HG02798 (cell line): ENCODE measurements around the gene TMCC3.

Experiments
- ATAC-seq: cut with Tn5 transposase; IDR thresholded peaks from one replicate; pipeline ENCODE4 v1.9.1; 2021; ENCODE audit warnings: mild to moderate bottlenecking; ENCODE audit not compliant: unreplicated experiment, poor library complexity

TMCC3 gene

DNA sequence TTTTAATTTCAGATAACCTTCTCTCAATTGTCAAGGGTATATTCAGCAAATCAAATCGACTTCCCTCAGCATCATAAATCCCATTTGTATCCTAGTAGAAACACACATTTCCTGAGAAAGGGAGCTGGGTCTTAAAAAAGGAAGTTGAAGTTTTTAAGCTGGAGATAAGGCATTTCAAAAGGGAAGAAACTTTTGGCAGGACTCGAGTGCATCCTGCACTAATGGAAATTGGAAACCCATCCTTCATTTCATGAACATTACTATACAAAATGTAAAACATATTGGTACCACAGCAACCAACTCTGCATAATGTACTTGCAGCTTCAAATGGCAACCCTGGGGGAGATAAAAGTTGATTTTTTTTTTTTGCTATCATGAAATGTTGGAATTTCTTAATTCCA is 23.7 kb upstream of the TMCC3 start:
- no peak for ATAC-seq

- no peak for ATAC-seq
Measured at GRCh38 chr12:94673496-94673895, 23.1 kb upstream of the TMCC3 start.

DNA sequence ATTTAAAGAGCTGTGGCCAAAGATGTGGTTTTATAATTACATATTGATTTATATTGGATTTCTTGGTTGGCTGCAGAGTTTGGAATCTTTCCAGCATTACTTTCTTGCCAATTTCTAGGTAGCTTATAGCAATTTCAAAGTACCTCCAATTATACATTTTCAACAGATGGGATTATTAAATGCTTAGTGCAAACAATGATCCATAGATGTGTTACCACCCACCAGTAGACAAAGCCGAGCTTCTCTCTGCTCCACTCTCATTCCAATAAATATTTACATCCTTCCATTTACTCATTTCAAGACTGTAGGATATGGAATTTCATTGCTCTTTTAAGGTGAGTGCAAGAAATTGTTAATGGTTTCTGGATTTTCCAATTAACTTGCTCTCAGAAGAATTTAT is 21.6 kb upstream of the TMCC3 start:
- ATAC-seq = no peak

DNA sequence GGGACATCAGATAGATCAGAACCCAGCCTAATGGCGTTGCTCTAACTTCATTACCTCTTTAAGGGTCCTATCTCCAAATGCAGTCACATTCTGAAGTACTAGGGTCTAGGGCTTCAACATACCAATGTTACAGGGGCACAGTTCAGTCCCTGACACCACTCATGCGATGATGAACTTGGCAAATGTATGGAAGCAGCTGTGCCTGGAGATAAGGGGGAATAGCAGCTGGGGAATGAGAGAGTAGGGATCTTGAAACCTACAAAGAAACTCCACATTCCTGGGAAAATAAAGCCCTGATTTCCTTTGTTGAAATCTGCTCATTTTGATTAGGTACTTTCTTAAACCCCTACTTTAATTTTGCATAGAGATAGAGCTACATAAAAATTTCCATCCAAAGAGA is 20.5 kb upstream of the TMCC3 start:
- no peak for ATAC-seq

DNA sequence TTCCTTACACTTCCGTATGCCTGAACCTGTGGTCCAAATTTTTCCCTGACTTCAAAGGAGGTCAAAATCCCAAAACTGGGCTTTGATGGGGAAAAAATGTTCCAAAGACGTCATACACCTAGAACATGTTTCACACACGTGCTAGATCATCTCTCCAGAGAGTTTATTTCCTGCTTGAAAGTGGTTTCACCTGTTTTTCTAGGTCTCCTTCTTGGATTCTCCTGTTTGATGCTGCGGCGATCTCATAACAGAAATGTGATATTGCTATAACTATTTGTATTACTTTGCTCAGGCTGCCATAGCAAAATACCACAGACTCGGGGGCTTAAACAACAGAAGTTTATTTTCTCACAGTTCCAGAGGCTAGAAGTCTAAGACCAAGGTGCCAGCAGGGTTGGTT is 19.7 kb upstream of the TMCC3 start:
- ATAC-seq = no peak

- no peak for ATAC-seq
Measured at GRCh38 chr12:94667031-94667540, 16.7 kb upstream of the TMCC3 start.

- no peak for ATAC-seq
Measured at GRCh38 chr12:94666158-94666557, 15.8 kb upstream of the TMCC3 start.

DNA sequence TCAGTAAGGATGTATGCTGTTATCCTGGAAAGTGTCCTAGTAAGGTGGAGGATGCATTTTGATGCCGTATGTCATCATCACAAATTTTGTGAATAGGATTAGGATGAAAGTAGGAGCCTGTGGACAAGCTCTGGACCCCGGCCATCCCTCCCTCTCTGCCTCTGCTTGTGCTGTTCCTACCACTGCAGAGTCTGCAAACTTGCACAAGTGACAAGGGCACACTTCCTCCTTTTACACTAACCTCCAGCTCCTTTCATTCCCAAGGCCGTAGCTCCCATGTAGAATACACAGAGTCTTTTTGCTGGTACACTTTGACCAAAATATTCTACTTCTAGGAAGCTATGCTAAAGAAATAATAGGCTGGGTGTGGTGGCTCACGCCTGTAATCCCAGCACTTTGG is 13.3 kb upstream of the TMCC3 start:
- ATAC-seq = no peak

GRCh38 chr12:94663071-94663470 is 12.7 kb upstream of the TMCC3 start:
- no peak for ATAC-seq

DNA sequence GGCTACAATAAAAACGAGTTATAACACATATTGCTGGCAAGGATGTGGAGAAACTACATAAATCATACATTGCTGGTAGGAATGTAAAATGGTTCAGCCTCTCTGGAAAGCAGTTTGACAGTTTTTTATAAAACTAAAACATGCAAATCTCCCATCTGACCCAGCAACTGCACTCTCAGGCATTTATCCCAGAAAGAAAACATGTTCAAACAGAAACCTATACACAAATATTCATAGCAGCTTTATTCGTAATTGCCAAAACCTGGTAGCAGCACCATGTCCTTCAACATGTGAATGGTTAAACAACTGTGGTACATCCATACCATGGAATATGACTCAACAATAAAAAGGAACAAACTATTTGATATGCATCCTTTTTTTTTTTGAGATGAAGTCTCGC is 10.1 kb upstream of the TMCC3 start:
- no peak for ATAC-seq

- ATAC-seq = no peak
Measured at GRCh38 chr12:94659346-94659930, 9.1 kb upstream of the TMCC3 start.

DNA sequence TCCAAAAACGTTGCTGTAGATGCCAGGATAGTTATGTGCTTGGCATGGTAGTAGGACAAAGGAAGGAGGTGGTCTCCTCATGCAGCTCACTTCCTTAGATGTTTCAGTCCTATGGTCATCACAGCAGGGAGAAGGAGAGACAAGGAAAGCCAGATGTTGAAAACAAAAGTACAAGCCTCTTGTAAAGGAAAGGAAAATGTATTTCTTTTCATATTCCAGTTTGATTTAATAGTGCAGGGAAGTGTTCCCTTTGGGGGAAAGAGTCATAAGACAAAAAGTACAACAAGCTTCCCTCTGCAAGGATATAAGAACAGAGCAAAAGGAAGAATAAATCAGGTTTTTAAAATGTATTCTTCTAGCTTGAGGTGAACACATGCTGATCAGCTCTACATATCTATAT is 8.6 kb upstream of the TMCC3 start:
- ATAC-seq = no peak

DNA sequence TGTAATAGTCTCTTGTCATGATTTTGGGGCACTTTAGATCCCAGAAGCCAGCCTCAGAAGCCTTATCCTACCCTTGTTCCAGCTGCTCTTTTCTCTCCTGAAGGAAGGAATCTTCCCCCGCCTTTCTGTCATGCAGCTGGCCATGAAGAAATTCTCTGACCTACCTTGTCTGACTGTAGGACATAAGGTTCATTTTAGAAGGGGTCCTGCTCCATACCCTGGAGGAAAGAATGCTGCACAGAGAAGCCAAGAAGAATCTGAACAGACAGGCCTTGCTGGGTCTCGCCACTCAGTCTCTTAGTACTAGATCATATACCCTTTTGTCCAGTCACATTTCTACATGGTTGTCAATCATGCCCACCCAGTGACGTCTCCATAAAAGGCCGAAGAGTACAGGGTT is 6.2 kb upstream of the TMCC3 start:
- ATAC-seq = no peak

GRCh38 chr12:94649349-94650142 is 811 bp downstream of the TMCC3 start:
- ATAC-seq = peak; percentile 54

DNA sequence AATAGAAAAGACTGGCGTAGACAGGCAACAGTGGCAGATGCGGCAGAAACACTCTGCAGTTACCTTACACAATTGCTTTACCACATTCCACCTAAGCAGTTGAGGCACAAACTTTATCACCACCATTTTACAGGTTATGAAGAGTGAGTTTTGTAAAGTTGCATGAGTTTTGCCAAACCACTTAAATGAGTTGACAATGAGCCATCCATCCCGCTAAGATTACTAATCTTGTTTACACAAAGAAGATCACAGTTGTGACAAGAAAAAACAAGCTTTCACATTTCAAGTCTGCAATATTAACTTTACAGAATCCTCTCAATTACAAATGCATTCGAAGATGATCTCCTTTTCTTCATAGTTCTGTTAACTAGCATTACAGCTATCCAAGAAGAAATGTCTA is 1.8 kb downstream of the TMCC3 start:
- no peak for ATAC-seq

DNA sequence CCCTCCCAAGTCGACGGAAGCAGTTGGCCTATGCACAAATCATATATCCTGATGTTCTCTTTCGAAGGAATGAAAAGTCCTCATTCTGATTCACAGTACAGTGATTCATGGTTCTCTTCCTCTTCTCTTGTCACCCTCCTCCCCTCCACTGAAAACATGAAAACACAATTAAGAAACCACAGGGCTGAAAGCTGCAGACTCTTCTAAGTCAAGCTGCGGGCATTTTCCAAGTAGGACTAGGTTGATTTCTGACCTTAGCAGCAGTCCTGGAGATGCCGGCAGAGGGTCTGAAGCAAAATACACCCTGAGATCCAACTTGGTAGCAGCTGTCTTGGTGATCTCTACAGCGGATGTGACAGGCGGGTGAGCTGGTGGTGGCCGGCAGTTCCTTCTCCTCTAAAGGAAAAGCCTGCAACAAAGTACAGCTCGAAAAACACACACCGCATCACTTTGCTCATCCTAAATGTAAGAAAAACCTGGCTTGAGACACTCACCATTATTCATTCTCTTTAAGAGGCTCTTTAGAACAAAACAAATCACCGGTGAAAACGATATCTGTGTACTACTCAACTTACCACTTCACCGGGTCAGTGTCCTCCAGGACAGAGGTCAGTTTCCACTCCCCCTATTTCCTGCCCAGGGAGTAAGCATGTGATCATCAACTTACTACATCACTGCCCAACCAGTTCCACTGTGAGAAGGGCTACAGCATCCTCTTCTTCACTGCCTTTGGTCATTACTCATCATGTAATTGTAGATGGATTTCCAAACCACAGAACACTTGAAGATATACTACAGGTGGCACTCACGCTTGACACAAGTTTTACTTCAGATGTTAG is 6.0 kb downstream of the TMCC3 start:
- ATAC-seq = peak; percentile 42

DNA sequence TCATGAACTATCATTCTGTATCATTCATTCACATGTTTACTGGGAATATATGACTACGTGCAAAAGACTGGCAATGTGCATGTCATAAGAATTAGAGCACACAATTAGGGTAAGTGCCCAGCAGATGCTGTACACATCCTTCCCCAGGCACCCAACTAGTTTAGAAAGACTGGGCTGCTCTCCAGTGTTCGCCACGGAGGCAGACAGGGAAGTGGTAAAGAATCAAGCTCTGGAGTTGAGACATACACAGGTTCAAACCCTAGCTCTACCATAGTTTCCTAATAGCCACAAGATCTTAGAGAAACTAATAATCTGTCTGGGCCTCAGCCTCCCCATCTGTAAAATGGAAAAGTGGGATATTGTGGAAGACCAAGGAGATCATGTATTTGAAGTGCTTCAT is 6.8 kb downstream of the TMCC3 start:
- ATAC-seq = no peak

- ATAC-seq = no peak
Measured at GRCh38 chr12:94641283-94641682, 9.1 kb downstream of the TMCC3 start.

DNA sequence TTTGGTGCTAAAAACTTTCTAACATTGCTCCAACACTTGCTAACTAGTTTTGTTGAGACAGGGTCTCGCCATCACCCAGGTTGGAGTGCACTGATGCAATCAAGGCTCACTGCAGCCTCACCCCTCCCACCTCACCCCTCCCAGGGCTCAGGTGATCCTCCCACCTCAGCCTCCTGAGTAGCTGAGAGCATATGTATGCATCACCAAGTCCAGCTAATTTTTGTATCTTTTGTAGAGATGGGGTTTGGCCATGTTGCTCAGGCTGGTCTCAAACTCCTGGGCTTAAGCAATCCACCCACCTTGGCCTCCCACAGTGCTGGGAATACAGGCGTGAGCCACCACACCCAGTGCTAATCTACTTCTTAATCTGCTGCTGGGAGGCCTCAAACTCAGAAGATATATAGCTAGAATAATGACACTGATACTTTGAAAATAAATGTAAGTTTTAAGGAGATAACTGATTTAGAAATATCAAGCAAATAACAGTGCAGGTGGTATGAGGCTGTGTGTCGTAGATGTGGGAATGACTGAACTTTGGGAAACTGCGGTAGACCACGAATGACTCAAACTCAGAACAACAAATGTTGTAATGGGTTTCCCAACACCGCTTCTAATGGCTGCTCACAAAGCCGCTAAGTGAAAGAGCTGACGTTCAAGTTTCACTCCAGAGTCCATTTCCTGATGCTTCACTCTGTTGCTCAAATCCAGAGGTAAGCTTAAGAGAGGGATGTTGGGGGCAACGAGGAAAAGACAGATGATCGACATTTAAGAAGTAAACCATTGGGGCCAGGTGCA is 10.0 kb downstream of the TMCC3 start:
- ATAC-seq = peak; percentile 78

DNA sequence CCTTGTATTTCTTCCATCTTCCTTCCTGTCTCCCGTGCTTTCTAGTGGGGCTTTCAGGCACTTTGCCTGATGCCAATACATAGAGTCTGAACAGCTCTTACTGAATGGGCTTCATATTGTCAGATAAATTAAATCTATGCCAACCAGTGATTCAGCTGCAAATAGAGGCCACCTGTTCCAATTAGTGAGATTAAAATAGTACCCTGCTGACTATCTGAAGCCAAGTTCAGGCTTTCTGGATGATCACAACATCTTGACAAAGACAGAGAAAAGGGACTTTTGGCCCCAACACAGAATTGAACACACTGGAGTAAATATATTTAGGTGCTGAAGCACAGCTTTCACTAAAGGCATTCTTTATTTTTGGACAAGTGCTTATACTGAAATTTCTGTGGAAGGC is 11.8 kb downstream of the TMCC3 start:
- no peak for ATAC-seq
